ENCODE results near the gene PPIP5K2.

DNA sequence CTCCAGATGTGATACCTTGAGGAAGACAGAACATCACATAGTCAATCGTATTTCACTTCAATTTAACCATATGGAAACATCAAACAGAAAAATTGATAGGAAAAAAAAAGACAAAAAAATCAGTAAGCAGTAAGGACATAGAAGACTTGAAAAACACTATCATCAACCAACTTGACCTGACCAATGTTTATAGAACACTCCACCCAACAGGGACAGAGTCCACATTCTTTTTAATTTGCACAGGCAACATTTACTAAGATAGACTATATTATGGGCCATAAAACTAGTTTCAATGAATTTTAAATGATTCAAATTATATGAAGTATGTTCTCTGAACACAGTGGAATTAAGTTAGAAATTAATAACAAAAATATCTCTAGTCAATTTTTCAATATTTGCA lies 117.7 kb downstream of the PPIP5K2 start:
- TF ChIP-seq, protein P1, sequence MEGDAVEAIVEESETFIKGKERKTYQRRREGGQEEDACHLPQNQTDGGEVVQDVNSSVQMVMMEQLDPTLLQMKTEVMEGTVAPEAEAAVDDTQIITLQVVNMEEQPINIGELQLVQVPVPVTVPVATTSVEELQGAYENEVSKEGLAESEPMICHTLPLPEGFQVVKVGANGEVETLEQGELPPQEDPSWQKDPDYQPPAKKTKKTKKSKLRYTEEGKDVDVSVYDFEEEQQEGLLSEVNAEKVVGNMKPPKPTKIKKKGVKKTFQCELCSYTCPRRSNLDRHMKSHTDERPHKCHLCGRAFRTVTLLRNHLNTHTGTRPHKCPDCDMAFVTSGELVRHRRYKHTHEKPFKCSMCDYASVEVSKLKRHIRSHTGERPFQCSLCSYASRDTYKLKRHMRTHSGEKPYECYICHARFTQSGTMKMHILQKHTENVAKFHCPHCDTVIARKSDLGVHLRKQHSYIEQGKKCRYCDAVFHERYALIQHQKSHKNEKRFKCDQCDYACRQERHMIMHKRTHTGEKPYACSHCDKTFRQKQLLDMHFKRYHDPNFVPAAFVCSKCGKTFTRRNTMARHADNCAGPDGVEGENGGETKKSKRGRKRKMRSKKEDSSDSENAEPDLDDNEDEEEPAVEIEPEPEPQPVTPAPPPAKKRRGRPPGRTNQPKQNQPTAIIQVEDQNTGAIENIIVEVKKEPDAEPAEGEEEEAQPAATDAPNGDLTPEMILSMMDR (IDR thresholded peaks at IDR 0.05) = no peak
- TF ChIP-seq EZH2 (IDR thresholded peaks at IDR 0.05) (no peak), EZH2phosphoT487 (IDR thresholded peaks at IDR 0.05) (no peak)

All from neural progenitor cell (in vitro differentiated cells).